Right atrium auricular region (tissue), 2 donors: ENCODE measurements around the gene NMUR1. TPM values are rescaled to one million over a fixed set of nuclear protein-coding genes. Genes with fewer than 3 reads are reported as not detected.

Experiments
- DNase-seq: peaks from one replicate; pipeline ENCODE4 v3.0.0-alpha.2; 2019; ENCODE audit warnings: low spot score
- H3K27ac ChIP-seq, 2 donors: fragments of 200-600 bp; sonication (generic); 1 replicate in 1 of 2; 2 replicates in 1 of 2; pipeline ENCODE4 v1.5.1; 2016 to 2019
- H3K27me3 ChIP-seq, 2 donors: fragments of 200-600 bp; sonication (generic); one replicate each; pipeline versions ENCODE4 v1.5.1 to v1.6.0; 2017 to 2019
- H3K36me3 ChIP-seq: fragments of 200-600 bp; sonication (generic); one replicate; pipeline ENCODE4 v1.5.1; 2016
- H3K4me1 ChIP-seq, 2 donors: fragments of 200-600 bp; sonication (generic); one replicate each; pipeline versions ENCODE4 v1.5.1 to v1.6.0; 2017 to 2019
- H3K4me3 ChIP-seq, 2 donors: fragments of 200-600 bp; sonication (generic); 1 replicate in 1 of 2; 2 replicates in 1 of 2; pipeline ENCODE4 v1.5.1; 2017 to 2019; ENCODE audit warnings: mild to moderate bottlenecking in 1 of 2, moderate library complexity in 1 of 2
- H3K9me3 ChIP-seq, 2 donors: fragments of 200-600 bp; sonication (generic); one replicate each; pipeline ENCODE4 v1.5.1; 2019
- CTCF ChIP-seq, 2 donors: fragments of 200-600 bp; sonication (generic); IDR thresholded peaks; one replicate each; pipeline ENCODE4 v1.5.1; 2019; ENCODE audit warnings: antibody characterized with exemption in 2 of 2
- total RNA-seq, 2 donors: library from RNA; depleted of rRNA; stranded (reverse); fragments of >200 nt; gene quantifications; one replicate each; pipeline ENCODE4 v1.1.0, GENCODE V29; 2016

NMUR1 gene
- total RNA-seq, 2 donors from 2014 or later = 0.67 to 0.93 TPM

DNA sequence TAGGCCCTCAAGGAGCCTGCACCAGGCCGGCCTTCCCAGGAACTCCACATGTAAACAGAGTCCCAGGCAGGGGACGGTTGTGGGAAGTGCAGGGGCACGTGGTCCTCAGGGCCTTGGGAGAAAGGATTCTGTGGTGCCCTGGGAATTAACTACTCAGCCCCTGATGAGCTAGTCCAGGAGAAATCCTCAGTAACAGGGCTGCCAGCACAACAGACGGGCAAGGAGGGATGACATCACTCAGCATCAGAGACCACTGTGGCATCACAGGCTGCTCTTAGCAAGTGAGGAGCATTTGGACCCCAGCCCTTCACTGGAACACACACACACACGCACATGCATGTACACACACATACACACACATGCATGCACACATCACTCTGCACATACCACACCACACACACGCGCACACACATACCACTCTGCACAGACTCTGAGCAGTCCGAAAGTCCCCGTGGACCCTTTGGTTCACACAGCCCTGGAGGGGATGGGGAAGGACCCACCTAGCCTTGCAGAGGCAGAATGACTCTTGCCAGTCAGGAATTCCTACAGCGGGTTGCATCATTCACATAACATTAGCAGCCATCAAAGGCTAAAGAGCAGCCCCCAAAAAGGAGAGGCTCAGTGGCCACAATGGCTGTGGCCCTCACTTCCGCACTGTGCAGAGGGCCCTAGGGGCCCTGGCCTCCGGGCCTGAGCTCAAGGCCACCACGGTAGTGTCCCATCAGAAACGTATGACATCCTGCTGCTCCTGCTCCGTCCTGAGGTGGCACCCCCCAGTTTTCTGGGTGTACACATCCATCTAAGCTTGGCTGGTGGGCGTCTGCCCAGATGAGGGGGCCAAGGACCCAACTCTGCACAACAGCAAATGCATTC is 1.9 kb upstream of the NMUR1 start:
- no peak overlapping the region for H3K27ac ChIP-seq
- H3K36me3 ChIP-seq = no peaks in the 10 kb centered on the region
- no peaks in the 10 kb centered on the region for H3K27me3 ChIP-seq
- no peak for DNase-seq
- H3K9me3 ChIP-seq = no peaks in the 10 kb centered on the region
- no peak overlapping the region for H3K4me3 ChIP-seq
- no peak for TF ChIP-seq CTCF (IDR thresholded peaks at IDR 0.05)
- H3K4me1 ChIP-seq = peaks cover 0 to 20% of the 10 kb centered on the region in 2 donors

DNA sequence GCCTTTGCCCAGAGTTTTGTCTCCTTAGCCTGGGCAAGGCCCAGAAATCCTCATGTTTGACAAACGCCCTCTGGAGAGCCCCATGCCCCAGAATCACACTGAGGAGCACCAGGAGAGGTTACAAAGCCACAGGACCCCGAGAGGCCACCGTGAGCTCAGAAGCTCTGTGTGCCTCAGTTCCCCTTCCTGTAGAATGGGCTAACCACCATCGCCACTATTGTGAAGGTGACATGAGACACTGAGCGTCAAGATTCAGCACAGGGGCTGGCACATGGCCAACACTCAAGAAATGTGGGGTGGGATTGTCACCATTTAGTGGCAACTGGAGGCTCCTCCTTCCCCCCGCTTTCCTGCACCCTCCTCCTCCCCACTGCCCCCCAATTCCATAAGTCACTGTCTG is 1.2 kb upstream of the NMUR1 start:
- no peaks in the 10 kb centered on the region for H3K9me3 ChIP-seq
- peaks cover 0 to 20% of the 10 kb centered on the region in 2 donors for H3K4me1 ChIP-seq
- DNase-seq = no peak
- no peak overlapping the region for H3K27ac ChIP-seq
- H3K4me3 ChIP-seq = no peak overlapping the region
- H3K36me3 ChIP-seq = no peaks in the 10 kb centered on the region
- no peaks in the 10 kb centered on the region for H3K27me3 ChIP-seq
- no peak for TF ChIP-seq CTCF (IDR thresholded peaks at IDR 0.05)

DNA sequence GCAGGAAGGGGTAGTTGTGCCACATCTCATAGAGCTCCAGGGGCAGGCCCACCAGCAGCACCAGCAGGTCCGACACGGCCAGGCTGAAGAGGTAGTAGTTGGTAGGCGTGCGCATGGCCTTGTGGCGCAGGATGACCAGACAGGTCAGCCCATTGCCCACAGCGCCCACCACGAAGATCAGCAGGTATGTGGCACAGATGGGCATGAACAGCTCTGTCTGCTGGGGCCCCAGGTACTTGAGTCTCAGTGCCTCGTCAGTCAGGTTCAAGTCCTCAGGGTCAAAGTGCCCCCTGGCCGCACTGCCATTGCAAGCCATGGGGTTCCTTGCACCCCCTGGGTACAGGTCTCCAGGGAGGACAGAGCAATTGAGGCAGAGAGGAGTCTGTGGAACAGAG is 1.6 kb downstream of the NMUR1 start:
- peaks cover 0 to 12% of the 10 kb centered on the region in 2 donors for H3K4me1 ChIP-seq
- no peak for DNase-seq

GRCh38 chr2:231527955-231528635 is 2.1 kb downstream of the NMUR1 start:
- Histone ChIP-seq H3K4me1 (peaks cover 0 to 12% of the 10 kb centered on the region in 2 donors), H3K36me3 (no peaks in the 10 kb centered on the region), H3K4me3 (no peak overlapping the region), H3K27me3 (no peaks in the 10 kb centered on the region), H3K27ac (no peak overlapping the region), H3K9me3 (no peaks in the 10 kb centered on the region)
- no peak for TF ChIP-seq CTCF (IDR thresholded peaks at IDR 0.05)
- DNase-seq = no peak

More for the DNA sequence above, 1.6 kb downstream of the NMUR1 start:
- Histone ChIP-seq H3K27me3 (no peaks in the 10 kb centered on the region), H3K9me3 (no peaks in the 10 kb centered on the region), H3K27ac (no peak overlapping the region), H3K36me3 (no peaks in the 10 kb centered on the region), H3K4me3 (no peak overlapping the region)
- TF ChIP-seq CTCF (IDR thresholded peaks at IDR 0.05) = no peak

GRCh38 chr2:231527091-231527395 is 3.2 kb downstream of the NMUR1 start:
- H3K4me3 ChIP-seq = no peak overlapping the region
- no peaks in the 10 kb centered on the region for H3K9me3 ChIP-seq
- H3K27ac ChIP-seq = no peak overlapping the region
- TF ChIP-seq CTCF (IDR thresholded peaks at IDR 0.05) = no peak
- no peaks in the 10 kb centered on the region for H3K36me3 ChIP-seq
- no peak for DNase-seq
- peaks cover 0 to 12% of the 10 kb centered on the region in 2 donors for H3K4me1 ChIP-seq
- no peaks in the 10 kb centered on the region for H3K27me3 ChIP-seq
